HCT116 (cell line): Measurements from ENCODE around the gene PKHD1. TPM values are rescaled to one million over a fixed set of nuclear protein-coding genes. Genes with fewer than 3 reads are reported as not detected.

ENCODE experiments used
- ATAC-seq: fragments of 200-7000 bp; cut with Tn5 transposase; 2 replicates; pipeline ENCODE4 v1.9.1; 2020; ENCODE audit warnings: mild to moderate bottlenecking, moderate library complexity
- BruUV-seq: library from RNA; stranded (reverse); fragments of 400-500 nt; replicated peaks from 2 replicates; lab custom pipeline; 2021; lab: Mats Ljungman, UMichigan
- CTCF ChIA-PET: fragments of 300-600 bp; sonication (Branson Sonifier 250); formaldehyde crosslinking; loops from one replicate; lab custom pipeline; 2021; ENCODE audit warnings: antibody characterized with exemption; lab: Charles Lee
- POLR2A ChIA-PET: fragments of 300-600, 350-600 bp; sonication (Branson Sonifier 250); formaldehyde crosslinking; loops from one replicate; lab custom pipeline; 2021; ENCODE audit warnings: antibody characterized with exemption; lab: Charles Lee
- RAD21 ChIA-PET, 2 experiments: fragments of 300-600 bp; sonication (Branson Sonifier 250); formaldehyde crosslinking; loops; one replicate each; lab custom pipeline; 2023; ENCODE audit warnings: low total read pairs in 2 of 2; ENCODE audit not compliant: uncharacterized antibody in 2 of 2, unreplicated experiment in 2 of 2, low non-redundant PET in 1 of 2; lab: Charles Lee
- DNase-seq: peaks from one replicate; pipeline ENCODE4 v3.0.0-alpha.2; 2010; ENCODE audit warnings: low read depth, low spot score
- H2AFZ ChIP-seq: fragments of 200-600 bp; shearing (Covaris generic), sonication (generic); 2 replicates; pipeline ENCODE4 v1.6.1; 2017; ENCODE audit warnings: low read depth, mixed run types, mixed read lengths, antibody characterized with exemption, low read length; ENCODE audit not compliant: poor library complexity, severe bottlenecking
- H3K27ac ChIP-seq: 2 replicates; pipeline ENCODE4 v1.5.1; 2012; ENCODE audit warnings: low read depth, low read length
- H3K27me3 ChIP-seq: fragments of 200-600 bp; sonication (generic); 2 replicates; pipeline ENCODE4 v1.6.1; 2016; ENCODE audit warnings: mixed run types, low read length, mixed read lengths; ENCODE audit not compliant: insufficient read depth
- H3K36me3 ChIP-seq, 2 experiments: fragments of 200-500 bp in 1 of 2; fragments of 200-600 bp in 1 of 2; sonication (Bioruptor generic) in 1 of 2; sonication (generic) in 1 of 2; 2 replicates each; pipeline versions ENCODE4 v1.5.1 to v1.6.1; 2014 to 2016; ENCODE audit warnings: low read length in 2 of 2, inconsistent platforms in 1 of 2, mixed read lengths in 1 of 2, mixed run types in 1 of 2; ENCODE audit not compliant: insufficient read depth in 2 of 2, control insufficient read depth in 1 of 2
- H3K4me1 ChIP-seq, 2 experiments: fragments of 200-600 bp in 1 of 2; sonication (generic) in 1 of 2; 2 replicates each; pipeline versions ENCODE4 v1.5.1 to v1.6.1; 2012 to 2017; ENCODE audit warnings: low read length in 2 of 2, inconsistent platforms in 1 of 2, mild to moderate bottlenecking in 1 of 2, mixed read lengths in 1 of 2, mixed run types in 1 of 2, moderate library complexity in 1 of 2; ENCODE audit not compliant: insufficient read depth in 2 of 2, control insufficient read depth in 1 of 2
- H3K4me2 ChIP-seq: fragments of 200-600 bp; sonication (generic); 2 replicates; pipeline ENCODE4 v1.6.1; 2017; ENCODE audit warnings: mixed run types, low read length, mixed read lengths
- H3K4me3 ChIP-seq, 2 experiments: fragments of 200-600 bp in 1 of 2; sonication (generic) in 1 of 2; replicated peaks in 1 of 2; 2 replicates each; pipeline ENCODE4 v1.5.1; 2011 to 2016; ENCODE audit warnings: low read length in 2 of 2, control low read depth in 1 of 2, low read depth in 1 of 2, mild to moderate bottlenecking in 1 of 2, mixed read lengths in 1 of 2, mixed run types in 1 of 2
- H3K79me2 ChIP-seq: fragments of 200-600 bp; sonication (generic); 2 replicates; pipeline ENCODE4 v1.6.1; 2017; ENCODE audit warnings: mild to moderate bottlenecking, mixed run types, low read length, moderate library complexity, mixed read lengths; ENCODE audit not compliant: insufficient read depth
- H3K9ac ChIP-seq: fragments of 200-600 bp; sonication (generic); 2 replicates; pipeline ENCODE4 v1.6.1; 2016; ENCODE audit warnings: low read length, mixed read lengths
- H3K9me2 ChIP-seq: fragments of 200-600 bp; sonication (generic), shearing (Covaris generic); 2 replicates; pipeline ENCODE4 v1.6.1; 2017; ENCODE audit warnings: mixed run types, mild to moderate bottlenecking, moderate library complexity; ENCODE audit not compliant: insufficient read depth
- H3K9me3 ChIP-seq, 2 experiments: fragments of 200-500 bp in 1 of 2; fragments of 200-600 bp in 1 of 2; sonication (Bioruptor generic) in 1 of 2; sonication (generic) in 1 of 2; 2 replicates each; pipeline ENCODE4 v1.6.1; 2014 to 2017; ENCODE audit warnings: low read length in 2 of 2, mixed read lengths in 2 of 2, inconsistent platforms in 1 of 2, low read depth in 1 of 2, mild to moderate bottlenecking in 1 of 2, mixed run types in 1 of 2, moderate library complexity in 1 of 2; ENCODE audit not compliant: control insufficient read depth in 1 of 2, insufficient read depth in 1 of 2
- H4K20me1 ChIP-seq: fragments of 200-600 bp; sonication (generic), shearing (Covaris generic); 2 replicates; pipeline ENCODE4 v1.6.1; 2017; ENCODE audit warnings: mixed run types, mild to moderate bottlenecking, moderate library complexity; ENCODE audit not compliant: insufficient read depth
- ATF3 ChIP-seq: IDR thresholded peaks from 2 replicates; pipeline ENCODE4 v1.6.1; 2012
- CTCF ChIP-seq, 3 experiments: fragments of 200-600 bp in 1 of 3; sonication (generic) in 1 of 3; IDR thresholded peaks in 2 of 3; conservative IDR thresholded peaks in 1 of 3; 2 replicates each; pipeline ENCODE4 v1.5.1; 2012 to 2017; ENCODE audit warnings: low read depth in 2 of 3, low read length in 2 of 3, antibody characterized with exemption in 1 of 3, borderline replicate concordance in 1 of 3, control low read depth in 1 of 3, mild to moderate bottlenecking in 1 of 3, mixed read lengths in 1 of 3, mixed run types in 1 of 3, moderate library complexity in 1 of 3; ENCODE audit not compliant: insufficient read depth in 1 of 3
- EGR1 ChIP-seq: IDR thresholded peaks from 2 replicates; pipeline ENCODE4 v1.6.1; 2012; ENCODE audit warnings: low read depth
- ELF1 ChIP-seq: IDR thresholded peaks from 2 replicates; pipeline ENCODE4 v1.6.1; 2012; ENCODE audit warnings: low read depth, borderline replicate concordance
- EZH2 ChIP-seq: fragments of 200-600 bp; sonication (generic); IDR thresholded peaks from 2 replicates; pipeline ENCODE4 v1.6.1; 2017; ENCODE audit warnings: antibody characterized with exemption, mixed run types
- EZH2phosphoT487 ChIP-seq: fragments of 200-600 bp; IDR thresholded peaks from 2 replicates; pipeline ENCODE4 v1.6.1; 2018; ENCODE audit warnings: antibody characterized with exemption, borderline replicate concordance
- FOSL1 ChIP-seq: IDR thresholded peaks from 2 replicates; pipeline ENCODE4 v1.6.1; 2012; ENCODE audit warnings: low read depth
- JUND ChIP-seq: IDR thresholded peaks from 2 replicates; pipeline ENCODE4 v1.6.1; 2012
- MAX ChIP-seq: IDR thresholded peaks from 2 replicates; pipeline ENCODE4 v1.6.1; 2012
- POLR2AphosphoS5 ChIP-seq: IDR thresholded peaks from 2 replicates; pipeline ENCODE4 v1.6.1; 2011; ENCODE audit warnings: mild to moderate bottlenecking, low read depth, low read length, moderate library complexity
- SIN3A ChIP-seq: IDR thresholded peaks from 2 replicates; pipeline ENCODE4 v1.6.1; 2012; ENCODE audit warnings: low read depth
- SP1 ChIP-seq: IDR thresholded peaks from 2 replicates; pipeline ENCODE4 v1.6.1; 2012; ENCODE audit warnings: low read depth
- SRF ChIP-seq: IDR thresholded peaks from 2 replicates; pipeline ENCODE4 v1.6.1; 2012; ENCODE audit warnings: low read depth
- YY1 ChIP-seq: IDR thresholded peaks from 2 replicates; pipeline ENCODE4 v1.6.1; 2011; ENCODE audit warnings: low read length, low read depth, moderate library complexity, mild to moderate bottlenecking; ENCODE audit not compliant: insufficient replicate concordance; ENCODE audit errors: extremely low read depth
- ZFX ChIP-seq: fragments of 450-650 bp; IDR thresholded peaks from 2 replicates; pipeline ENCODE4 v1.6.1; 2017
- ZNF274 ChIP-seq: fragments of 200-500 bp; sonication (Bioruptor generic); IDR thresholded peaks from 2 replicates; pipeline ENCODE4 v1.6.1; 2014; ENCODE audit warnings: mild to moderate bottlenecking, low read depth, low read length, inconsistent platforms
- intact Hi-C: fragments of 100-400 bp; cut with micrococcal nuclease; formaldehyde crosslinking; loops from 2 replicates; pipeline ENCODE4 v1.10.0; 2022
- total RNA-seq: library from RNA; stranded (reverse); gene quantifications from one replicate; pipeline ENCODE4 v1.2.1, GENCODE V29; 2021; ENCODE audit not compliant: unreplicated experiment
- TF ChIP-seq, protein P1 (sequence below): IDR thresholded peaks from 2 replicates; pipeline ENCODE4 v1.6.1; 2012; ENCODE audit warnings: low read depth

Gene PKHD1
- total RNA-seq, 1 experiment from 2014 or later: not detected

GRCh38 chr6:51910851-51911250 is 176.6 kb downstream of the PKHD1 start:
- TF ChIP-seq ELF1: no peak
- TF ChIP-seq EZH2: no peak
- no peak for TF ChIP-seq EZH2phosphoT487
- TF ChIP-seq ZNF274: no peak
- H3K9ac ChIP-seq: no peak overlapping the region
- ChIA-PET POLR2A (no interaction called here), RAD21 (no interaction called here), CTCF (no interaction called here)
- no peak overlapping the region for H3K4me3 ChIP-seq
- H2AFZ ChIP-seq: no peak overlapping the region
- no TSS peak for BruUV-seq
- H3K9me3 ChIP-seq: no peaks in the 10 kb centered on the region
- H3K27me3 ChIP-seq: no peaks in the 10 kb centered on the region
- no peak overlapping the region for H3K4me2 ChIP-seq
- intact Hi-C loops: no loop called here
- H3K4me1 ChIP-seq: no peaks in the 10 kb centered on the region
- ATAC-seq (no peak), DNase-seq (no peak)
- H3K9me2 ChIP-seq: no peaks in the 10 kb centered on the region
- no peaks in the 10 kb centered on the region for H3K36me3 ChIP-seq
- no peaks in the 10 kb centered on the region for H3K79me2 ChIP-seq
- H3K27ac ChIP-seq: no peak overlapping the region
- no peaks in the 10 kb centered on the region for H4K20me1 ChIP-seq

- ATAC-seq: no peak
- CTCF ChIA-PET: no interaction called here
- TF ChIP-seq EZH2phosphoT487: no peak
- TF ChIP-seq, protein P1, sequence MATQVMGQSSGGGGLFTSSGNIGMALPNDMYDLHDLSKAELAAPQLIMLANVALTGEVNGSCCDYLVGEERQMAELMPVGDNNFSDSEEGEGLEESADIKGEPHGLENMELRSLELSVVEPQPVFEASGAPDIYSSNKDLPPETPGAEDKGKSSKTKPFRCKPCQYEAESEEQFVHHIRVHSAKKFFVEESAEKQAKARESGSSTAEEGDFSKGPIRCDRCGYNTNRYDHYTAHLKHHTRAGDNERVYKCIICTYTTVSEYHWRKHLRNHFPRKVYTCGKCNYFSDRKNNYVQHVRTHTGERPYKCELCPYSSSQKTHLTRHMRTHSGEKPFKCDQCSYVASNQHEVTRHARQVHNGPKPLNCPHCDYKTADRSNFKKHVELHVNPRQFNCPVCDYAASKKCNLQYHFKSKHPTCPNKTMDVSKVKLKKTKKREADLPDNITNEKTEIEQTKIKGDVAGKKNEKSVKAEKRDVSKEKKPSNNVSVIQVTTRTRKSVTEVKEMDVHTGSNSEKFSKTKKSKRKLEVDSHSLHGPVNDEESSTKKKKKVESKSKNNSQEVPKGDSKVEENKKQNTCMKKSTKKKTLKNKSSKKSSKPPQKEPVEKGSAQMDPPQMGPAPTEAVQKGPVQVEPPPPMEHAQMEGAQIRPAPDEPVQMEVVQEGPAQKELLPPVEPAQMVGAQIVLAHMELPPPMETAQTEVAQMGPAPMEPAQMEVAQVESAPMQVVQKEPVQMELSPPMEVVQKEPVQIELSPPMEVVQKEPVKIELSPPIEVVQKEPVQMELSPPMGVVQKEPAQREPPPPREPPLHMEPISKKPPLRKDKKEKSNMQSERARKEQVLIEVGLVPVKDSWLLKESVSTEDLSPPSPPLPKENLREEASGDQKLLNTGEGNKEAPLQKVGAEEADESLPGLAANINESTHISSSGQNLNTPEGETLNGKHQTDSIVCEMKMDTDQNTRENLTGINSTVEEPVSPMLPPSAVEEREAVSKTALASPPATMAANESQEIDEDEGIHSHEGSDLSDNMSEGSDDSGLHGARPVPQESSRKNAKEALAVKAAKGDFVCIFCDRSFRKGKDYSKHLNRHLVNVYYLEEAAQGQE: no peak
- no peak for TF ChIP-seq FOSL1
- no peak for TF ChIP-seq JUND
- TF ChIP-seq ZFX: no peak
- no peak for TF ChIP-seq CTCF (IDR thresholded peaks at IDR 0.05 in 2 of 3, conservative IDR thresholded peaks at IDR 0.05 in 1 of 3; ENCODE audit: borderline replicate concordance in 1 of 3, insufficient read depth in 1 of 3, low read depth in 2 of 3, low read length in 2 of 3)
- TF ChIP-seq ZNF274: no peak
- no peak for TF ChIP-seq EZH2
- no peak for TF ChIP-seq SP1
- no peak for TF ChIP-seq EGR1
- TF ChIP-seq POLR2AphosphoS5: no peak
- no peak for TF ChIP-seq SRF
- no peak for TF ChIP-seq YY1
- no peak for TF ChIP-seq MAX
- no peak for TF ChIP-seq SIN3A
- TF ChIP-seq ATF3: no peak
Observed at GRCh38 chr6:51908243-51908642, 179.2 kb downstream of the PKHD1 start.

More at GRCh38 chr6:51908243-51908642, 179.2 kb downstream of the PKHD1 start:
- Histone ChIP-seq H2AFZ (no peak overlapping the region), H3K4me2 (no peak overlapping the region), H3K4me3 (no peak overlapping the region), H3K9me2 (no peaks in the 10 kb centered on the region), H3K36me3 (no peaks in the 10 kb centered on the region), H4K20me1 (no peaks in the 10 kb centered on the region), H3K79me2 (no peaks in the 10 kb centered on the region), H3K27me3 (0 out of 2 replicates have a peak, but pooled peaks cover 3% of the 10 kb centered on the region), H3K9me3 (no peaks in the 10 kb centered on the region), H3K4me1 (no peaks in the 10 kb centered on the region), H3K27ac (no peak overlapping the region), H3K9ac (no peak overlapping the region)
- POLR2A ChIA-PET: no interaction called here
- BruUV-seq: no TSS peak
- intact Hi-C loops: no loop called here
- DNase-seq: no peak
- RAD21 ChIA-PET: no interaction called here
